CD4-positive, alpha-beta T cell treated with Interleukin-4 for 4 hours (primary cell): ENCODE data around the gene GLMN.
A peak's percentile ranks its signal among the peaks of the same experiment; 100 is the strongest.

Source experiments
- DNase-seq: peaks from one replicate; pipeline ENCODE4 v3.0.0-alpha.2; 2020

The GLMN gene

DNA sequence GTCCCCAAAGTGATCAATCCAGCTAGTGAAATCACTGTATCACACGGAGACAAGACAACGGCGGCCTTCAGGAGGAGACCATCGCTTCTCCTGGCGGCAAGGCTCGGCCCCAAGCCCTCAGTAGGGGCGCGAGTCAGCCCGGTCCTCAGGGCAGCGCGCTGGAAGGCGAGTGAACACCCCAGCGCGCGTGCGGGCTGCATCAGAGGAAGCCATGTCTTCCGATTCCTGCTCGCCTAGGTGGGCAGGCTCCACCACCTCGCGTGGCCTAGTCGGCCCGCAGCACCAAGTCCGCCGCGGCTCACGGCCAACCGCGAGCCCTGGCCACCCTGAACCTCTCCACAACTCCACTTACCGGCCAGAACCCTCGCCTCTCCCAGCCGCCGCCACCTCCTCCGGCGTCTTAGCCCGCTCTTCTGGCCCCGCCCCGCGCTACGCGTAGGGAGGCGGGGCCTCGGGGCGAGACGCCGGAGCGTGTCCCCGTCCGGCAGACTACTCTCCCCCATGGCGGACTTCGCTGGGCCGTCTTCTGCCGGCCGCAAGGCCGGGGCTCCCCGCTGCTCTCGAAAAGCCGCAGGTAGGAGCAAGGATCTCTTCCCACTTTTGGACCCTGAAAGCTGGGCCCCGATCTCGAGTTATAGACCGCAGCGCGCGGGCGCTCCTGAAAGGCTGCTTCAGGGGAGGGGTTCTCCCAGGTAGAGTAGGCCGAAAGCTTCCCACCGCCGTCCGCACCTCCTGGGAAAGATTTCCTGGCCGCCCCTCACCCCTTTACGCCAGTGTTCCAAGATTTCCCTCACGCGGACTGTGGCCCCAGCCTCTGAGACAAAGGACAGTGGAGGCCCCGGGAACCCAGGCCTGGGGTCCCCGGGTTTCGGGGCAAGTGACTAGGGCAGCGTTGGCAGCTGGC is at the start of gene GLMN, which contains the start of gene RPAP2:
Gene GLMN, minus strand, starts transcription at position 415 of the 904 bp plus-strand sequence. CDS start 988 bp downstream, outside the sequence.
Gene RPAP2, plus strand, starts transcription at position 487 of the 904 bp plus-strand sequence. Its CDS starts 15 bp downstream, at position 502.
- peak; percentile 63 for DNase-seq

DNA sequence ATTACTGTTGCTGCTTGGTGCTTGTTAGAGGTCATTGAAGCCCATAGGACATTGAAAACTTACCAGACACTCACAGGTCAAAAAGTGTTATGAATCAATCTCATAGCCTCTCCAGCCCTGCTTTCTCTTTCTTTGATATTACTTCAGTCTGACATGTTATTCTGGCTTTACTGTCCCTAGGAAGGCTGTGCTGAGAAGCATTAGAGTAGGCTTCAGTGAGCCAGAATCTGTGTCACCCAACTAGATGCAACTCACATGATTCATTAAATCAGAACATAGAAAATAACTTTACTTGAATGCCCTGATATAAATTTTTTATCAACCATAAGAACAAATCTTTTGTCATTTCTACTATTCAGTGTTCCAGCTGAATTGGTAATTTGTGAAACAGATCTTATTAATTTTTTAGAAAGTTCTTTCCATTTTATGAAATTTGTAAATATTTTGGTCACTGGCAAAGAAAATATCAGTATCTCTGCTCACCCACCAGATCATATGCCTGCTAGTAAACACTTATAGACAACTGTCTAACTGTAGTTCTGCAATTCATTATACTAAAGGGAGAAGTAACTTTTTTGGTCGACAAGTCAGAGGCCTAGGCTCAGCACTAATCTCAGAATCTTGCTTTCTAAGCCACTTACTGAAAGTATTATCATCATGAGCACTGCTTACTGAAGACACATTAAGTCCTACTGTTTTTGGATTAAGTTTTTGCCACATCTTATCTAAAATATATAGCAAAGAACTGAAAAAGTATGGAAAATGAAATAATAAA is 48.3 kb upstream of the GLMN start:
- no peak for DNase-seq

- no peak for DNase-seq
Observed at GRCh38 chr1:92343061-92343460, 44.3 kb upstream of the GLMN start.

DNA sequence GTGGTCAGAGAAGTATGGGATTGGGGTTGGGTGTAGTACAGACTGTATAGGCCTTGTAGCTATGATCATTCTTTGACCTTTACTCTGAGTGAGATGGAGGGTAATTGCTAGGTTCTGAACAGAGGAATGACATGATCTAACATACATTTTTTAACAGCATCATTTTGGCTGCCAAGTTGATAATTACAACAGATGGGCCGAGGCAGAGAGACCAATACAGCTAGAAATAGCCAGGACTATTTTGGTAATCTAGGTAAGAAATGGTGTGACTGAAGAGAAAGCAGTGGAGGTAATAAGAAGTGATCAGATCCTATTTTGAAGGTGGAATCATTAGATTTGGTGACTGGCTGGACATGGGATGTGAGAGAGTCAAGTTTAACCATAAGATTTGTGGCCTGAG is 43.6 kb upstream of the GLMN start:
- no peak for DNase-seq

- DNase-seq = no peak
Observed at GRCh38 chr1:92340154-92340553, 41.4 kb upstream of the GLMN start.

- no peak for DNase-seq
Observed at GRCh38 chr1:92333668-92334067, 34.9 kb upstream of the GLMN start.

DNA sequence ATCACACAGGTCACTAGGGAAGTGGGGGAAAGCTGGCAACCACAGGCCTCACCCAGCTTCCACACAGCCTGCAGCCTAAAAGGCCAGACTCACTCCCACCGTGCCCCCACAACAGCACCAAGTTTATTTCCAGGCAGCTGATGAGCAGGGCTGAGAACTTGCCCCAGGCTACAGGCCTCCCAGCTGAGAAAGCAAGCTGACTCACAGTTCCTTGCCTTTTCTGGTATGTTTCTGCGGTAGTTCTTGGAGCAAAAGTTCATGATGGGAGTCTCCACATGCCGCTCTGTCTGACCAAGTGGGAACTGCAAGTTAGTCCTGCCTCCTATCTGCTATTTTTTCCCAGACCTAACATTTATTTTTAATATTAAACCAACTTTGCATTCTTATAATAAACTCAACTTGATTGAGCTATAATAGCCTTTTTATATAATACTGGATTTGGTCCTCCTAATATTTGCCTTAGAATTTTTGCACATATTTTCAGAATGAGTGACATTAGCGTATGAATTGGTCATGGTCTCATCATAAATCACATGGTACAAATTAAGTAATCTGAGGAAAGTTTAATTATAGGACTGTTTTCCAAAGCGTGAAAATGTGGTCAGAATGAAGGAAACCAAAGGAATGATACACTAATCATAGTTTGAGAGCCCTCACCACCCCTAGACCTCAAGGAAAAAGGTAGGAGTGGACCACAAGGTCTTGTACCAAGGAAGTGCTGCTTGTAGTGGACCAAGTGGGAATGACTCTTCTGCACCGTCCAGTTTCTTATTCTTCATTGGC is 30.8 kb upstream of the GLMN start:
- no peak for DNase-seq

- DNase-seq = no peak
Observed at GRCh38 chr1:92327794-92328193, 29.0 kb upstream of the GLMN start.

DNA sequence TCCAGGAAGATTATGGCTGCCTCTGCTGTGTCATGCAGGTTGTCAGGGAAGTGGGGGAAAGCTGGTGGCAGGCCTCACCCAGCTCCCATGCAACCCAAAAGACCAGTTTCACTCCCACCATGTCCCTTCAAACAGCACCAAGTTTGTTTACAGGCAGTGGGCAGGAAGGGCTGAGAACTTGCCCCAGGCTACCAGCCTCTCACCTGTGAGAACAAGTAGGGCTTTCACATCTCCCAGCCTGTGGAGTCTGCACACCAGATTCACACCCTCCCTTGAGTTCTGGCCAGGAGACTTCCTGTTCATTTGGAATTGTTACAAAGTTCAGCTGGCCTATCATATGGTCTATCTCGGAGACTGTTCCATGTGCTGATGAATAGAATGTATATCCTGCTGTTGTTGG is 27.9 kb upstream of the GLMN start:
- DNase-seq = no peak

DNA sequence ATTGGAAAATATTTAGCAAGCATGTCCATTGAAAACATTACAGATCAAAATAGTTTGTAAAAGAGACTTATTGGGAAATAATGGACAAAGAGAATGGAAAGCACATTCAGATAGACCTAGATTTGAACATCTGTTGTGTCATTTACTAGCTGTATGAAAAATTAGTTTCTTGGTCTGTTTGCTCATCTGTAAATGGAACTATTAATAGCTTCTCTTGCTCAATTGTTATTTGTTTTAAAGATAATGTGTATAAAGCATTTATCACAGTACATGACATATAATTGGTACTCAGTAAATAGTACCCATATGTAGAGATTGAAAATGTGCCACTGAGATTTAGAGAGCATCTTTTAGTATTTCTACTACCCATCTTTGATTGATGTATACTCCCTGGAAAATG is 26.0 kb upstream of the GLMN start:
- DNase-seq = no peak

DNA sequence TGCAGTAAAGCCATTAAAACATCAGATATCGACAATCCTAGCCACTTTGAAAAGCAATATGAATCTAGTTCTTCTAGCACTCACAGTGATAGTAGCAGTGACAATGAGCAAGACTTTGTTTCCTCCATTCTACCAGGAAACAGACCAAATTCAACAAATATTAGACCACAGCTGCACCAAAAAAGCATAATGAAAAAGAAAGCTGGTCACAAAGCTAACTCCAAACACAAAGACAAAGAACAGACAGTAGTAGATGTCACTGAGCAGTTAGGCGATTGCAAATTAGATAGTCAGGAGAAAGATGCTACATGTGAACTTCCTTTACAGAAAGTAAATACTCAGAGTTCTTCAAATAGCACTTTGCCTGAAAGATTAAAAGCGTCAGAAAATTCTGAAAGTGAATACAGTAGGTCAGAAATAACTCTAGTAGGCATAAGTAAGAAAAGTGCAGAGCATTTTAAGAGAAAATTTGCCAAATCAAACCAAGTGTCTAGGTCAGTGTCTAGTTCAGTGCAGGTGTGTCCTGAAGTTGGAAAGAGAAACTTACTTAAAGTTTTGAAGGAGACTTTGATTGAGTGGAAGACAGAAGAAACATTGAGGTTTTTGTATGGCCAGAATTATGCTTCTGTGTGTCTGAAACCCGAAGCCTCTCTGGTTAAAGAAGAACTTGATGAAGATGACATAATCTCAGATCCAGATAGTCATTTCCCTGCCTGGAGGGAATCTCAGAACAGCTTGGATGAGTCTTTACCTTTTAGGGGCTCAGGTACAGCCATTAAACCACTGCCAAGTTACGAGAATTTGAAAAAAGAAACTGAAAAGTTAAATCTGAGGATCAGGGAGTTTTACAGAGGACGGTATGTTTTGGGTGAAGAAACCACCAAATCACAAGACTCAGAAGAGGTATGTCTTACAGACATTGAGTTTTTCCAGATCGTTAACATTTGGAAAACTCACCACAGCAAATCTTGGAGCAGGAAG is 25.0 kb upstream of the GLMN start:
- DNase-seq = no peak

DNA sequence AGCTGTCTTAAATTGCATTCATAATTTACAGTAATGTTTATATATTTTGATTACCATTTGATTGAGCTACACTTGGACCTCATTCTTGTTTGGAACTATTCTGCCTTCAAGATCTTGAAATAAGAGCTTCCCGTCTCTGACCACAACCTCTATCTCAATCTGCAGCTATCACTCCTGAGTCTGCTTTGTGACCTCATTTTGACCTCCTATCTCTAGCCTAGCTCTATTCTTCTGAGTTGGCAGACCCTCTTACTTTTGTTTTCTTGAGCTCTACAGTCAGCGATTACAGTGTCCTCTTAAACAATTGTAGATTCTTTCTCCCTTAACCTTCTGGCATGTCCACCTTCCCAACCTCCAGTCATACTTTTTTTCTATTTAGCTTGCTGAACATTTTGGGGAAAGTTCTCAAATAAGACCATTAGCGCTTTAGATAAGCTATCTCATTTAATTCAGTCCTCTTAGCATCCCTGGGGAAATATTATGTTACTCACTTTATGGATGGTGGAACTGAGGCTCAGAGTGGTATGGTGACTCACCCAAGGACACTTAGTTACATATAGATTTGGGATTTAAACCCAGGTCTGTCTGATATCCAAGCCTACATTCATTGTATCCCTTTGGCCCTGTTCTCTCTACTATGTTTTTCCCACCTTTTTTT is 19.2 kb upstream of the GLMN start:
- peak; percentile 44 for DNase-seq

GRCh38 chr1:92315766-92316599 is 17.2 kb upstream of the GLMN start:
- peak; percentile 74 for DNase-seq

GRCh38 chr1:92314024-92314423 is 15.2 kb upstream of the GLMN start:
- no peak for DNase-seq

GRCh38 chr1:92310185-92310597 is 11.4 kb upstream of the GLMN start:
- peak; percentile 55 for DNase-seq

- no peak for DNase-seq
Observed at GRCh38 chr1:92307980-92308379, 9.2 kb upstream of the GLMN start.

- DNase-seq = no peak
Observed at GRCh38 chr1:92306020-92306419, 7.2 kb upstream of the GLMN start.

- DNase-seq = no peak
Observed at GRCh38 chr1:92301021-92301420, 2.2 kb upstream of the GLMN start.

- DNase-seq = no peak
Observed at GRCh38 chr1:92299477-92300150, 827 bp upstream of the GLMN start.

- DNase-seq = no peak
Observed at GRCh38 chr1:92298213-92298572, 594 bp downstream of the GLMN start.
